Transverse colon (tissue), 4 donors: ENCODE measurements around the gene GALNT6.

Source experiments
- CTCF ChIP-seq, 5 experiments: fragments of 200-600 bp in 3 of 5; fragments of 450-650 bp in 2 of 5; sonication (generic) in 3 of 5; IDR thresholded peaks; 1 replicate in 2 of 5; 2 replicates in 3 of 5; pipeline ENCODE4 v1.5.1; 2016 to 2017; ENCODE audit warnings: antibody characterized with exemption in 5 of 5, inconsistent platforms in 3 of 5, mild to moderate bottlenecking in 2 of 5, moderate library complexity in 1 of 5
- EP300 ChIP-seq: sonication (generic); formaldehyde crosslinking; IDR thresholded peaks from one replicate; pipeline ENCODE4 v1.6.1; 2017; ENCODE audit warnings: antibody characterized with exemption, low read depth
- POLR2A ChIP-seq: fragments of 450-650 bp; IDR thresholded peaks from one replicate; pipeline ENCODE4 v1.6.1; 2016; ENCODE audit warnings: antibody characterized with exemption, mild to moderate bottlenecking, moderate library complexity
- POLR2AphosphoS5 ChIP-seq, 3 donors: sonication (generic); formaldehyde crosslinking; IDR thresholded peaks; one replicate each; pipeline ENCODE4 v1.6.1; 2016; ENCODE audit warnings: antibody characterized with exemption in 3 of 3

DNA sequence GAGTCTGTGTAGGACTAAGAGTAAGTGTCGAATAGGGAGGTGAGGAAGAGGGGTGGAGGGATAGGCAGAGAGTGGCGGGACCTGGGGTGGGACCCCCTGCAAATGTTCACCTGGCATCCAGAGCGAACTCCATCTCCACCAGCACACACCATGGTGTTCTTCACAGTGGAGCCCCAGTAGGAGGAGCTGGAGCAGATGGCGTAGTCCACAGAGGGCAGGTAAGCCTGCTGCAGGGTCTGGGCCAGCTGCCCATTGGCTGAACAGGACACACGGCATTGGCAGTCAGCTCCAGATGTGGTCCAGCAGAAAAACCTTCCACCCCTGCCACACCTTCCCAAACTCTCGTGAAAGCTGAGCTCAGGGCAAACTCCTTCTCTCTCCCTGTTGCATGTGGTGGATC is 51.5 kb downstream of the GALNT6 start:
- TF ChIP-seq CTCF (IDR thresholded peaks at IDR 0.05) (no peak), POLR2AphosphoS5 (IDR thresholded peaks at IDR 0.05) (no peak), POLR2A (no peak), EP300 (no peak)
